ENCODE measurements around the gene SAPCD1. TPM values are rescaled to one million over a fixed set of nuclear protein-coding genes. Genes with fewer than 3 reads are reported as not detected.

SAPCD1 gene
- total RNA-seq, 3 donors from 2014 or later: 9.4 to 12.2 (median 12.1) TPM

DNA sequence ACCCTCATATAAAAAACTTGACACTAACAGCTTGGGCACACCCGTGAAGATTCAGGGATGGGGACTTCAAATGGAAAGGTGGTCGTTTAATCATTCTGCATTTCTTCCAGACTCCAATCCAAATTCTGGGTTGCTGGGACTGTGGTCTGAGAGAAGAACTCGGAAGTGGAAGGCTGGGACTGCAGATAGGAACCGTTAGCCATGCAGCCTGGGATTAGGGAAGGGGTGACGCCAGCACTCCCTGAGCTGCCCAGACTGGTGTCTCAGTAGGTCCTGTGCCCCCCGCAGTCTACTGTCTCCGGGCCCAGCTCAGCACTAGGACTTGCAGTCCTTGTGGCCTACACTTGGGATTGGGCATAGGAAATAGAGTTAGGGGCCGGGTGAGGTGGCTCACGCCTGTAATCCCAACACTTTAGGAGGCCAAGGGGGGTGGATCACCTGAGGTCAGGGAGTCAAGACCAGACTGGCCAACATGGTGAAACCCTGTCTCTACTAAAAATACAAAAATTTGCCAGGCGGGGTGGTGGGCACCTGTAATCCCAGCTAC, 25.6 kb upstream of the SAPCD1 start:
- no peaks in the 10 kb centered on the region for H3K27me3 Mint-ChIP-seq (ENCODE audit: low read depth)
- H3K36me3 Mint-ChIP-seq (ENCODE audit: insufficient read depth): peaks cover 18% of the 10 kb centered on the region
- no peaks in the 10 kb centered on the region for H3K9me3 Mint-ChIP-seq
- H3K4me3 Mint-ChIP-seq: peak overlapping the region; percentile 98
- H3K4me1 Mint-ChIP-seq (ENCODE audit: low read depth): peaks cover 71% of the 10 kb centered on the region
- ATAC-seq: no peak
- no peak for DNase-seq

DNA sequence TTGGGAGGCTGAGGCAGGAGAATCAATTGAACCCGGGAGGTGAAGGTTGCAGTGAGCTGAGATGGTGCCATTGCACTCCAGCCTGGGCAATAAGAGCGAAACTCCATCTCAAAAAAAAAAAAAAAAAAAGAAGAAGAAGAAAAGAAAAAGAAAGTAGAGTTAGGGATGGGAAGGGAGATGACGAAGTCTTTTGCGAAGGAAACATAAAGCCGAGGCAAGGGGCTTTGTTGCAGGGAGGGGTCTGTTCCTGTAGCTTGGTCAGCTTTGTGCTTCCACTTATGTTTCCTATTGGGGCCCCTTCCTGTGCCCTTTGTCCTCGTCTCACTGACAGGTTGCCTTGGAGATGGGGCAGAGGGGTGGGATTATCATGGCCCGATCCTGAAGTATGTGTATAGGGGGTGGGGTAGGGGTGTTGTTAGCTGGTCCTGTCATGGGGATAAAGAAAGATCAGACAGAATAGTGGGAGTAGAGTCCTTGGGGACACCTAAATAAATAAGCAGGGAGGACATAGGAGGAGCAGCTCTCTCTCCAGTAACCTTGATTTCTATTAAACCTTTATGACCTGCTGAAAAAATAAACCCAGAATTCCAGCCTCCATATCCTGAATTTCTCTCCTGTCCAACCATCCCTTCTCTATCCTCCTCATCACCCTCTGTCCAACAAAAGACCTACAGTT, 25.0 kb upstream of the SAPCD1 start:
- no peak for ATAC-seq
- Mint-ChIP-seq H3K4me3 (peak overlapping the region; percentile 98), H3K9me3 (no peaks in the 10 kb centered on the region), H3K36me3 (ENCODE audit: insufficient read depth) (peaks cover 14% of the 10 kb centered on the region), H3K27me3 (ENCODE audit: low read depth) (no peaks in the 10 kb centered on the region), H3K4me1 (ENCODE audit: low read depth) (peaks cover 69% of the 10 kb centered on the region)
- DNase-seq: no peak

DNA sequence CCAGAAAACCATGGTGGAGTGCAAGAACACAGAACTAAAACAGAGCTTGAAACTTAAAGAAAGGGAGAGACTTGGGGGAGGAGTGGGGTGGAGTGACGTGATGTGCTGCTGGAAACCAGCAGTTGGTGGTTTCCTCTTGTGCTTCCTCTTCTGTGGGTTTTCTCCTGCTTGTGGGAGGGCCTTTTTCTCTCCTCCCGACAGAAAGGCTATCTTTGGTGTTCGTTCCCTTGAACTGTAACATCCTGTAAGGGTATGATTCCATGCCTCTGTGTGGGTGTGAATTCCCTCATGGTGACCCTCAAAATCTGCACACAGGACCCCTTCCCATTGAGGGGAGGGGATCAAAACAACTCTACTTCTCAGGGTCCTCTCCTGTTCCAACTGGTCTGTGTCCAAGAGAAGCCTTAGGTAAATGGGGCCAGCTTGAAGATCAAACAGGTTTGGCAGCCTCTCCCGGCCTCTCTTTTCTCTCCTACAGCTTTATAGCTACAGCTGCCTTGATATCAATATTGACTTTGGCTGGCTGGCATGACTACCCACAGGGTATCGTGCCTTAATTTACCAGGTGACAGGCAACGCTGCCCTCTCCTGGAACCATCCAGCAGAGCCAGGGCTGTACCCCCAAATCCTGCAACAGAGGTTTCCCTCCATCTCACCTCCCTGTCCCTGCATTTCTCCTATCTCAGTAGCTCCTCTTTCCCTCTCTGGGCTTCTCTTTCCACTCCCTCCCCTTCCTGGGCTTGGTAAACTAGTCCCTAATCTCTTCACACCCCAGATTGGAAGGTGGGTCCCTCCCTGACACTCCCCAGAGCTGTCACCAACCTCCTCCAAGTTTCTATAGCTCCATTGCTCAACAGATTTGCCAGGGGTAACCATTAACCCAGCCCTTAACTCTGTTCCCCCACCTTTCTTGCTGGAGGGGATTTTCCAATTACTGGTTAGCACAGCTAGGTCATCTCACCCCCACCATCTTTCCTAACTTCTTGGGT, 24.2 kb upstream of the SAPCD1 start:
- peak overlapping the region; percentile 98 for H3K4me3 Mint-ChIP-seq
- DNase-seq (peak; percentile 53), ATAC-seq (no peak)
- peaks cover 66% of the 10 kb centered on the region for H3K4me1 Mint-ChIP-seq (ENCODE audit: low read depth)
- peaks cover 14% of the 10 kb centered on the region for H3K36me3 Mint-ChIP-seq (ENCODE audit: insufficient read depth)
- no peaks in the 10 kb centered on the region for H3K9me3 Mint-ChIP-seq
- no peaks in the 10 kb centered on the region for H3K27me3 Mint-ChIP-seq (ENCODE audit: low read depth)

DNA sequence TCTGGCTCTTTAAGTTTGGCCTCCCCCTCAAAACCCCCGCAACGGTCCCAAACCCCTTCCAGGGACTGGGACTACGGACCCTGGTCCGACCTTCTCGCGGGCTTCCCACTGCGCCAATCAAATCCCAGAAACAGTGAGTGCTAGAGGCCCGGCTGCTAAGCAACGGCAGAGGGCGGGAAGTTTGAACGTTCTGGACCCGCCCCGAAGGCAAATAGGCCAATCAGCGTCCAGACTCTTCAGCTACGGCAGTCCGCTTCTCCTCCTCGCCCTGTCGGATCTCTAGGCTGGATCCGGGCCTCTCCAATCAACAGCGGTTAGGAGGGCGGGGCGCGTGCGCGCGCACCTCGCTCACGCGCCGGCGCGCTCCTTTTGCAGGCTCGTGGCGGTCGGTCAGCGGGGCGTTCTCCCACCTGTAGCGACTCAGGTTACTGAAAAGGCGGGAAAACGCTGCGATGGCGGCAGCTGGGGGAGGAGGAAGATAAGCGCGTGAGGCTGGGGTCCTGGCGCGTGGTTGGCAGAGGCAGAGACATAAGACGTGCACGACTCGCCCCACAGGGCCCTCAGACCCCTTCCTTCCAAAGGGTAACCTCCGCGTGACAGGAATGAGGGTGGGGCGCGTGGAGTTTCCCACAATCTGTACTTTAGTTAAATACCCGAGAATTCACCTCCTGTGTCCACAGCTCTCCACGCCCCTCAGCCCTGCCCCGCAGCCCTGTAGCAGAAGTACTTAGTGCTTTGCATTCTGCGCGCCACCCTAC, 22.6 kb upstream of the SAPCD1 start, which contains the start of gene MSH5:
MSH5 (plus strand) TSS at position 367 of the 758 bp plus-strand sequence. CDS start 462 bp downstream, outside the sequence.
- Mint-ChIP-seq H3K9me3 (no peaks in the 10 kb centered on the region), H3K4me3 (peak within 1 kb of the TSS; percentile 95), H3K27me3 (ENCODE audit: low read depth) (no peaks in the 10 kb centered on the region), H3K4me1 (ENCODE audit: low read depth) (peaks cover 54% of the 10 kb centered on the region), H3K36me3 (ENCODE audit: insufficient read depth) (peaks cover 8% of the 10 kb centered on the region)
- DNase-seq (peak; percentile 91), ATAC-seq (peak; percentile 93 to 94)

DNA sequence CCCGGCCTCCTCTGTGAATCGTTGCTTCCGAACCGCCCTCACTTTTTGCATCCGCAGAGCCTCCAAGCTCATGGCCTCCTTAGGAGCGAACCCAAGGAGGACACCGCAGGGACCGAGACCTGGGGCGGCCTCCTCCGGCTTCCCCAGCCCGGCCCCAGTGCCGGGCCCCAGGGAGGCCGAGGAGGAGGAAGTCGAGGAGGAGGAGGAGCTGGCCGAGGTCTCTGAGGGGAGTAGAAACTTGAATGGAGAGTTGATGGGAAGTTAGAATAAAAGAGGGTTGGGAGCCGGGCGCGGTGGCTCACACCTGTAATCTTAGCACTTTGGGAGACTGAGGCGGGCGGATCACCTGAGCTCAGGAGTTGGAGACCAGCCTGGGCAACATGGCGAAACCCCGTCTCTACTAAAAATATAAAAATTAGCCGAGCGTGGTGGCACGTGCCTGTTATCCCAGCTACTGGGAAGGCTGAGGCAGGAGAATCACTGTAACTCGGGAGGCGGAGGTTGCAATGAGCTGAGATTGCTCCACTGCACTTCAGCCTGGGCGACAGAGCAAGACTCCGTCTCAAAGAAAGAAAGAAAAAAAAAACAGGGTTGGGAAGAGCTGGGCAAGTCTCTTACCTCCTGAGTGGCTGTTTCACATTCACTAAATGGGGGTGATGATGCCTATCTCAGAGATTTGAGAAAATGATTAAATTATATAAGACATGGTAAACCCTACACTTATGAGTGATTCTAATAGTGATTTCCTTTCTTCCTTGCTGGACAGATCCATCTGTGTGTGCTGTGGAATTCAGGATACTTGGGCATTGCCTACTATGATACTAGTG, 21.8 kb upstream of the SAPCD1 start:
- DNase-seq: no peak
- Mint-ChIP-seq H3K36me3 (ENCODE audit: insufficient read depth) (peaks cover 8% of the 10 kb centered on the region), H3K9me3 (no peaks in the 10 kb centered on the region), H3K4me3 (peak overlapping the region; percentile 95), H3K27me3 (ENCODE audit: low read depth) (no peaks in the 10 kb centered on the region), H3K4me1 (ENCODE audit: low read depth) (peaks cover 52% of the 10 kb centered on the region)
- ATAC-seq: peak in 1 of 2 donors; percentile 0

DNA sequence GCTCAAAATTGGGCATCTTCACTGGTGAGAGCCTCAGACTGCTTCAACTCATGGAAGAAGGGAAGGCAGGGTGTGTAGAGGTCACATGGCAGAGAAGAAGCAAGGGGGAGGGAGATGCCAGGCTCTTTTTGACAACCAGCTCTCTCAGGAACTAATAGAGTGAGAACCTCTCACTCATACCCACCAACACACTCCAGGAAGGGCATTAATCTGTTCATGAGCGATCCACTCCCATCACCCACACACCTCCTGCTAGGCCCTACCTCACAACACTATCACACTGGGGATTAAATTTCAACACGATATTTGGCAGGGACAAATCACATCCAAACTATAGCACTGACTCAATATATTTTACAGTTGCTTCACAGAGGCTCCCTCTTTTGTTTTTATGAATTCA, 20.6 kb upstream of the SAPCD1 start:
- Mint-ChIP-seq H3K4me1 (ENCODE audit: low read depth) (peaks cover 45% of the 10 kb centered on the region), H3K9me3 (no peaks in the 10 kb centered on the region), H3K4me3 (no peak overlapping the region), H3K27me3 (ENCODE audit: low read depth) (no peaks in the 10 kb centered on the region), H3K36me3 (ENCODE audit: insufficient read depth) (peaks cover 8% of the 10 kb centered on the region)
- DNase-seq (no peak), ATAC-seq (no peak)

DNA sequence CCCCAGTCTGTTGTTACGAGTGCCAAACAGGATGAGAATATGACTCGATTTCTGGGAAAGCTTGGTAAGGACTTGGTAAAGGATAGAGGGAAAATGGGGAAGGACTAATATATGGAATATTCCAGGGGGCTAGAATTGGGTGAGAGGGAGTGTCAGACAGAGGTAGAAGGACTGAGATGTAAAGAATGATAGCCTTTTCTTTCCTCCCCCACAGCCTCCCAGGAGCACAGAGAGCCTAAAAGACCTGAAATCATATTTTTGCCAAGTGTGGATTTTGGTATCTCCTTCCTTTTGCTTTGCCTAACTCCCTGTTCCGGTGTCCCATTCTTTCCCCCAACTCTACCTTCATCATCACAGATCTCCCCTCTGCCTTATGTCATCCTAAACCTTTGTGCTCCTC, 19.6 kb upstream of the SAPCD1 start:
- peaks cover 13% of the 10 kb centered on the region for H3K36me3 Mint-ChIP-seq (ENCODE audit: insufficient read depth)
- no peak for ATAC-seq
- no peaks in the 10 kb centered on the region for H3K27me3 Mint-ChIP-seq (ENCODE audit: low read depth)
- no peaks in the 10 kb centered on the region for H3K9me3 Mint-ChIP-seq
- no peak overlapping the region for H3K4me3 Mint-ChIP-seq
- H3K4me1 Mint-ChIP-seq (ENCODE audit: low read depth): peaks cover 35% of the 10 kb centered on the region
- DNase-seq: no peak

DNA sequence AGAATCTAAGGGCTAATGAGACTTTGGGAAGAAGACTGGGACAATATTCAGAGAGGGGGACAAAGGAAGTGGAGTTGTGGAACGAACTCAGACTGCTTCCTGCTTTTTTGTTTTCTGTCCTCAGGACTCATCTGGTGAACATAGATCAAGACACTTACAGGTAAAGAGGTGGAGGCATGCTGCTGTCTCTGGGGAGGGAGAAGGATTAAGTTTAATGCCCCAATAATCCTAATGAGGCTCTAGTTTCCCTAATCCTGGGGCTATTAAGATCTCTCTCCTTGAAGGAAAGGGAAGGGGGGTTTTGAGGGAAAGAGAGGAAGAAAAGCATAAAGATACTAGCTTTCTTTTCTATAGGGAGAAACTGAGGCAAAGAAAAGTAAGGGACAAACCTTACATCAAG, 18.0 kb upstream of the SAPCD1 start:
- Mint-ChIP-seq H3K4me1 (ENCODE audit: low read depth) (peaks cover 20% of the 10 kb centered on the region), H3K4me3 (no peak overlapping the region), H3K36me3 (ENCODE audit: insufficient read depth) (peaks cover 13% of the 10 kb centered on the region), H3K27me3 (ENCODE audit: low read depth) (no peaks in the 10 kb centered on the region), H3K9me3 (no peaks in the 10 kb centered on the region)
- ATAC-seq: no peak
- DNase-seq: no peak

DNA sequence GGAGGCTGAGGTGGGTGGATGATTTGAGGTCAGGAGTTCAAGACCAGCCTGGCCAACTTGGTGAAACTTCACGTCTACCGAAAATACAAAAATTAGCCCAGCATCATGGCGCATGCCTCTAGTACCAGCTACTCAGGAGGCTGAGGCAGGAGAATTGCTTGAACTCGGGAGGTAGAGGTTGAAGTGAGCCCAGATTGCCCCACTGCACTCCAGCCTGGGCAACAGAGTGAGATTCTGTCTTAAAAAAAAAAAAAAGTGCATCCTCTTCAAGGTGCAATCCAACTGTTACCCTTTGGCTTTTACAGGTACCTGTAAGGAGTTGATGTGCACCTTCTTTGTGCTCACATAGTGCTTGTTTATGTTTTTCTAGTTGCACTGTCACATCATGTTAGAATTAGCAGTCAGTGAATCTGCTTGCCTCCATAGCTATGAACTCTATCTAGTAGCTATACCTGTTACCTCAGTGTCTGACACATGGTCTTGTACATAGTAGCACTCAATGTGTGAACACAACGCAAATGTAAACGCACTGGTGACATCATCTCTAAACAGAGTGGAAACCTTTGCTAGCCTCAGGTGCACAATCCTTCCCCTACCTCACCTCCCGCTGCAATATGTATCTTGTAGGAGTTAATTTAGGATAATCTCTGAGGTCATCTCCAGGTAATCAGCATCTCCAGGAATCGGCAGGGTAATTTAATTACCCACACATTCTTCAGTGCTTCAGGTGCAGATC, 13.0 kb upstream of the SAPCD1 start:
- Mint-ChIP-seq H3K4me1 (ENCODE audit: low read depth) (no peaks in the 10 kb centered on the region), H3K9me3 (no peaks in the 10 kb centered on the region), H3K4me3 (no peak overlapping the region), H3K36me3 (ENCODE audit: insufficient read depth) (peaks cover 9% of the 10 kb centered on the region), H3K27me3 (ENCODE audit: low read depth) (no peaks in the 10 kb centered on the region)
- DNase-seq: no peak
- ATAC-seq: no peak

DNA sequence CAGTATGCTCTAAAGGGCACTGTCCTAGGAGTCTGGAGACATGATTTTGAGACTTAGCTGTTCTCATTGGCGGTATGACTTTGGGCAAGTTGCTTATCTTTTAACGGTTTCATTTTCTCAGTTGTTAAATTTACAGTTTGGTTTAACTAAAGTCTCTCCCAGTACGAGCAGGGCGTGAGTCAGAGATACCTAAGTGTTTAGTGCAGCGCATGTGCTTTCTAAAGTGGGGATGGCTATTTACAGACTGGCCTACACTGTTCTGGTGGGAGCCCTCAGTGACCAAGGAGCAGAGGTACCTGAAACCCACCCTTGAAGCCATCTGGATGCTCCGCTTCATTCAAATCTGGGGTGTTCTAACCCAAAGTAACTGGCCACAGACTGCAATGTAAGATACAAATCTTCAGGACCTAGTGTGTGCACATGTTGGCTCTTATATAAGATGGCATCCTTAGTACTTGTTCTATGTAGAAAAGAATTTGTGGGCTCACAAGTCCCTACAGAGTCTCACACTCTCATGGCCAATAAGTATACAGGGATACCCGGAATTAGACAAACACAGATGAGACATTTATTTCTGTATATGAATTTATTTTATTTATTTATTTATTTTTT, 11.9 kb upstream of the SAPCD1 start:
- no peaks in the 10 kb centered on the region for H3K4me1 Mint-ChIP-seq (ENCODE audit: low read depth)

DNA sequence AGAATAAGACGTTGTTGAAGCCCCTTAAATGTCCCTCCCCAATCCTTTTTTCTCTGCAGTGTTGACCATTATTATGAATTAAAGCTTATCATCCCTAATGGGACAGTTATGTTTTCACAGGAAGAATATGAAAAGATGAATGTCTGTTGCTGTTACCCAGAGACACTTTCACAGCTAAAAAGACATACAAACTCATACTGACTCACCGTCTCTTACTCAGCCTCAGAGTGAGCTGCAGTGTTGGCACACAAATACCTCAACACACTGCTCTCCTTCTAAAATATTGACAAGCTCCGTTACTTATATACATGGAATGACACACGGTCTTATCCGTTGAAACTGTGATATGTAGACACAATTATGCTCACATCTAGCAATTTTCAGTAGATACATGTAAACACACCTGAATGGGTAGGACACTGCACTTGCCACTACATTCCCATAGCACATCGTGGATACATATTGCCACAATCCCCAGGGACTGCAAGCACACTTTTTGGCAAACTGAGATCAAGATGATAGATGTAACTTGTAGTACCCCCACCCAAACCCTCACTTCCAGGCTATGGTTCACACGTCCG, 9.6 kb upstream of the SAPCD1 start:
- H3K4me3 Mint-ChIP-seq: no peak overlapping the region
- peaks cover 4% of the 10 kb centered on the region for H3K36me3 Mint-ChIP-seq (ENCODE audit: insufficient read depth)
- ATAC-seq: no peak
- no peak for DNase-seq
- no peaks in the 10 kb centered on the region for H3K4me1 Mint-ChIP-seq (ENCODE audit: low read depth)
- no peaks in the 10 kb centered on the region for H3K27me3 Mint-ChIP-seq (ENCODE audit: low read depth)
- no peaks in the 10 kb centered on the region for H3K9me3 Mint-ChIP-seq

More for the DNA sequence above, 11.9 kb upstream of the SAPCD1 start:
- DNase-seq (no peak), ATAC-seq (no peak)
- Mint-ChIP-seq H3K36me3 (ENCODE audit: insufficient read depth) (peaks cover 9% of the 10 kb centered on the region), H3K27me3 (ENCODE audit: low read depth) (no peaks in the 10 kb centered on the region), H3K9me3 (no peaks in the 10 kb centered on the region), H3K4me3 (no peak overlapping the region)

DNA sequence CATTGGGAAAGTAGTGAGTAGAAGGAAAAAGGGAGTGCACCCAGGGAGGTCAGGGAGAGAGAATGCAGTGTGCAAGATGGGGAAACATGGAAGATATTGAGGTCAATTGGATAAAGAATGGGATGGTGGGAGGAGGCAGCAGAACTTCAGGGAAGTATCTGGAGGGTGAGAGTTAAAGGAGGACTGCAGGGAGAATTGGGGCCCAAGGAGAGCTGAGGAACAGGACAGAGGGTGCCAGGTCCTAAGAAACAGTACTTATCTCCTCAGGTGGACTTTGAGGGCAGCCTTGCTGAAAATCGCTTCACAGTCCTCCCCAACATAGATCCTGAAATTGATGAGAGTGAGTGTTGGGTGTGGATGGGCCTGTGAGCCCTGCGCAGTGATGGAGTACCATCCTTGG, 4.2 kb upstream of the SAPCD1 start:
- Mint-ChIP-seq H3K4me3 (no peak overlapping the region), H3K36me3 (ENCODE audit: insufficient read depth) (peaks cover 18% of the 10 kb centered on the region), H3K9me3 (no peaks in the 10 kb centered on the region), H3K27me3 (ENCODE audit: low read depth) (no peaks in the 10 kb centered on the region), H3K4me1 (ENCODE audit: low read depth) (no peaks in the 10 kb centered on the region)
- DNase-seq (no peak), ATAC-seq (no peak)

All from activated T-cell treated with anti-CD3 and anti-CD28 coated beads, Interleukin-2, amount 50 U/mL, for 4 hours (primary cell).